Ectodermal cell (in vitro differentiated cells): ENCODE results near the gene PLAA.

Experiments used
- H3K27ac ChIP-seq: 2 replicates; pipeline ENCODE4 v1.7.0; 2013; ENCODE audit warnings: mild to moderate bottlenecking, low read depth, low read length; ENCODE audit not compliant: insufficient read depth, poor library complexity, severe bottlenecking
- H3K27me3 ChIP-seq: 2 replicates; pipeline ENCODE4 v1.7.0; 2013; ENCODE audit warnings: mild to moderate bottlenecking, low read length; ENCODE audit not compliant: insufficient read depth, control insufficient read depth, poor library complexity, severe bottlenecking
- H3K36me3 ChIP-seq: one replicate; pipeline ENCODE4 v1.7.0; 2013; ENCODE audit warnings: low read length; ENCODE audit not compliant: control insufficient read depth, insufficient read depth
- H3K4me1 ChIP-seq: one replicate; pipeline ENCODE4 v1.7.0; 2013; ENCODE audit warnings: low read length; ENCODE audit not compliant: control insufficient read depth, insufficient read depth
- H3K4me3 ChIP-seq: 2 replicates; pipeline ENCODE4 v1.7.0; 2013; ENCODE audit warnings: low read depth, low read length, control low read depth; ENCODE audit not compliant: insufficient read depth
- H3K9me3 ChIP-seq: 2 replicates; pipeline ENCODE4 v1.7.0; 2013; ENCODE audit warnings: mild to moderate bottlenecking, low read length, moderate library complexity; ENCODE audit not compliant: control insufficient read depth
- whole genome bisulfite sequencing, 2 experiments: methylation state at CpG; one replicate each; pipeline ENCODE4 v1.1.7; 2013; ENCODE audit warnings: missing lambda C conversion rate in 2 of 2; 5-methylcytosine and 5-hydroxymethylcytosine counted together

The PLAA gene

GRCh38 chr9:26935847-26936246, 11.2 kb downstream of the PLAA start:
- Histone ChIP-seq H3K9me3 (no peaks in the 10 kb centered on the region), H3K27ac (no peak overlapping the region), H3K27me3 (no peaks in the 10 kb centered on the region), H3K4me3 (no peak overlapping the region), H3K36me3 (no peaks in the 10 kb centered on the region), H3K4me1 (peaks cover 3% of the 10 kb centered on the region)

GRCh38 chr9:26928902-26929495, 18.0 kb downstream of the PLAA start:
- H3K27ac ChIP-seq = no peak overlapping the region
- 93 to 96% methylated on average over 8 of the region's 8 CpGs for WGBS, 2 experiments
- peaks cover 6% of the 10 kb centered on the region for H3K36me3 ChIP-seq
- H3K4me3 ChIP-seq = no peak overlapping the region
- no peaks in the 10 kb centered on the region for H3K27me3 ChIP-seq
- no peaks in the 10 kb centered on the region for H3K4me1 ChIP-seq
- H3K9me3 ChIP-seq = no peaks in the 10 kb centered on the region

- H3K9me3 ChIP-seq = no peaks in the 10 kb centered on the region
- H3K4me3 ChIP-seq = no peak overlapping the region
- no peaks in the 10 kb centered on the region for H3K4me1 ChIP-seq
- 99 to 100% methylated on average over 3 to 4 of the region's 4 CpGs for WGBS, 2 experiments
- H3K27me3 ChIP-seq = no peaks in the 10 kb centered on the region
- H3K36me3 ChIP-seq = peaks cover 17% of the 10 kb centered on the region
- no peak overlapping the region for H3K27ac ChIP-seq
Measured at GRCh38 chr9:26925609-26926008, 21.4 kb downstream of the PLAA start.

- Histone ChIP-seq H3K27me3 (no peaks in the 10 kb centered on the region), H3K36me3 (peaks cover 23% of the 10 kb centered on the region), H3K4me1 (no peaks in the 10 kb centered on the region), H3K27ac (no peak overlapping the region), H3K9me3 (no peaks in the 10 kb centered on the region), H3K4me3 (no peak overlapping the region)
- WGBS, 2 experiments = 88 to 94% methylated on average over 1 of the region's 1 CpG
Measured at GRCh38 chr9:26919698-26920097, 27.3 kb downstream of the PLAA start.

GRCh38 chr9:26913138-26913668, 33.8 kb downstream of the PLAA start:
- Histone ChIP-seq H3K27ac (no peak overlapping the region), H3K4me3 (no peak overlapping the region), H3K9me3 (no peaks in the 10 kb centered on the region), H3K36me3 (peaks cover 13% of the 10 kb centered on the region), H3K27me3 (no peaks in the 10 kb centered on the region), H3K4me1 (no peaks in the 10 kb centered on the region)
- 97 to 100% methylated on average over 2 of the region's 2 CpGs for WGBS, 2 experiments

- Histone ChIP-seq H3K9me3 (no peaks in the 10 kb centered on the region), H3K27me3 (no peaks in the 10 kb centered on the region), H3K36me3 (peaks cover 11% of the 10 kb centered on the region), H3K27ac (no peak overlapping the region), H3K4me1 (no peaks in the 10 kb centered on the region), H3K4me3 (no peak overlapping the region)
- 90 to 100% methylated on average over 1 of the region's 1 CpG for WGBS, 2 experiments
Measured at GRCh38 chr9:26904671-26905070, 42.4 kb downstream of the PLAA start.

GRCh38 chr9:26904070-26904469, 43.0 kb downstream of the PLAA start:
- Histone ChIP-seq H3K4me3 (no peak overlapping the region), H3K27ac (no peak overlapping the region)

GRCh38 chr9:26893030-26893676, 53.9 kb downstream of the PLAA start:
- Histone ChIP-seq H3K36me3 (no peaks in the 10 kb centered on the region), H3K4me1 (no peaks in the 10 kb centered on the region), H3K4me3 (peak overlapping the region; percentile 99), H3K27me3 (no peaks in the 10 kb centered on the region), H3K9me3 (no peaks in the 10 kb centered on the region), H3K27ac (peak overlapping the region; percentile 99)
- 28 to 31% methylated on average over 6 to 7 of the region's 7 CpGs for WGBS, 2 experiments

More at GRCh38 chr9:26904070-26904469, 43.0 kb downstream of the PLAA start:
- no peaks in the 10 kb centered on the region for H3K9me3 ChIP-seq
- peaks cover 11% of the 10 kb centered on the region for H3K36me3 ChIP-seq
- H3K27me3 ChIP-seq = no peaks in the 10 kb centered on the region
- WGBS, 2 experiments = 95 to 97% methylated on average over 3 of the region's 3 CpGs
- no peaks in the 10 kb centered on the region for H3K4me1 ChIP-seq

- 0% methylated on average over 68 of the region's 70 CpGs for WGBS, 2 experiments
Measured at GRCh38 chr9:26892251-26893029, 54.6 kb downstream of the PLAA start, which contains the start of gene CAAP1. Gene CAAP1, minus strand, starts transcription at chr9:26892802. Its CDS starts 87 bp downstream, at chr9:26892715.

GRCh38 chr9:26891726-26892125, 55.3 kb downstream of the PLAA start:
- no peaks in the 10 kb centered on the region for H3K9me3 ChIP-seq
- no peaks in the 10 kb centered on the region for H3K27me3 ChIP-seq
- 1 to 3% methylated on average over 14 of the region's 14 CpGs for WGBS, 2 experiments
- H3K4me1 ChIP-seq = no peaks in the 10 kb centered on the region
- peak overlapping the region; percentile 99 for H3K27ac ChIP-seq
- H3K4me3 ChIP-seq = peak overlapping the region; percentile 99
- no peaks in the 10 kb centered on the region for H3K36me3 ChIP-seq

More at GRCh38 chr9:26892251-26893029, 54.6 kb downstream of the PLAA start, which contains the start of gene CAAP1:
- no peaks in the 10 kb centered on the region for H3K27me3 ChIP-seq
- H3K36me3 ChIP-seq = no peaks in the 10 kb centered on the region
- peak within 1 kb of the TSS; percentile 99 for H3K4me3 ChIP-seq
- H3K27ac ChIP-seq = peak within 1 kb of the TSS; percentile 99
- H3K4me1 ChIP-seq = no peaks in the 10 kb centered on the region
- H3K9me3 ChIP-seq = no peaks in the 10 kb centered on the region
